PC-3 (cell line): ENCODE data around the gene EIF3D.

ENCODE experiments used
- CTCF ChIP-seq: fragments of 300-600 bp; sonication (generic); conservative IDR thresholded peaks from 2 replicates; pipeline ENCODE4 v1.5.1; 2017; ENCODE audit warnings: antibody characterized with exemption, low read depth, mild to moderate bottlenecking, low read length
- EZH2 ChIP-seq: fragments of 300-600 bp; sonication (generic); IDR thresholded peaks from one replicate; pipeline ENCODE4 v1.6.1; 2017; ENCODE audit warnings: antibody characterized with exemption, mild to moderate bottlenecking, low read length; ENCODE audit not compliant: unreplicated experiment
- EZH2phosphoT487 ChIP-seq: fragments of 300-600 bp; sonication (generic); IDR thresholded peaks from 2 replicates; pipeline ENCODE4 v1.6.1; 2018; ENCODE audit warnings: mild to moderate bottlenecking, antibody characterized with exemption, low read length, borderline replicate concordance

- TF ChIP-seq CTCF (no peak), EZH2phosphoT487 (no peak), EZH2 (no peak)
These were observed 58.0 kb downstream of the EIF3D start for GRCh38 chr22:36470994-36471331.
